ENCODE measurements around the gene EPHA8.

DNA sequence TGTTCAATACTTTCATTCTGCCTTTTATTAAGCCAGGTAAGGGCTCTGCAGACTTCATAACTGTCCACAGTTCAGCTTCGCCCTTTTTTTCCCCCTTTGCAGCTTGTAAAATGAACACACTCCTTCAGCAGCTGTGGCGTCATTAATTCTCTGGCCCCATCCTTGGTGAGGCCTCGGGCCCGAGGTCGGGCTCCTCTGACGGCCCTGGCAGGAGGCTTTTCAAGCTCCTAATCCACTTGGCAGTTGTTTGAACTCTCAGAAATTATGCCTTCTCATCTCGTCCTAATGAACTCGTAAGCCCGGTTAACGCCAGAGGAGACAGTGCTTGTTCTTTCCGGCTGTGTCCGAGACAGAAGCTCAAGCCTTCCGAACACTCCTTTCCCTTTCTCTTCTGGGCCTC lies 18.1 kb upstream of the EPHA8 start:
- TF ChIP-seq, protein P1, sequence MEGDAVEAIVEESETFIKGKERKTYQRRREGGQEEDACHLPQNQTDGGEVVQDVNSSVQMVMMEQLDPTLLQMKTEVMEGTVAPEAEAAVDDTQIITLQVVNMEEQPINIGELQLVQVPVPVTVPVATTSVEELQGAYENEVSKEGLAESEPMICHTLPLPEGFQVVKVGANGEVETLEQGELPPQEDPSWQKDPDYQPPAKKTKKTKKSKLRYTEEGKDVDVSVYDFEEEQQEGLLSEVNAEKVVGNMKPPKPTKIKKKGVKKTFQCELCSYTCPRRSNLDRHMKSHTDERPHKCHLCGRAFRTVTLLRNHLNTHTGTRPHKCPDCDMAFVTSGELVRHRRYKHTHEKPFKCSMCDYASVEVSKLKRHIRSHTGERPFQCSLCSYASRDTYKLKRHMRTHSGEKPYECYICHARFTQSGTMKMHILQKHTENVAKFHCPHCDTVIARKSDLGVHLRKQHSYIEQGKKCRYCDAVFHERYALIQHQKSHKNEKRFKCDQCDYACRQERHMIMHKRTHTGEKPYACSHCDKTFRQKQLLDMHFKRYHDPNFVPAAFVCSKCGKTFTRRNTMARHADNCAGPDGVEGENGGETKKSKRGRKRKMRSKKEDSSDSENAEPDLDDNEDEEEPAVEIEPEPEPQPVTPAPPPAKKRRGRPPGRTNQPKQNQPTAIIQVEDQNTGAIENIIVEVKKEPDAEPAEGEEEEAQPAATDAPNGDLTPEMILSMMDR (optimal IDR thresholded peaks at IDR 0.05 in 1 of 3, IDR thresholded peaks at IDR 0.05 in 1 of 3, conservative IDR thresholded peaks at IDR 0.05 in 1 of 3; ENCODE audit: extremely low read depth in 1 of 3, insufficient read depth in 2 of 3, low read length in 3 of 3) = no peak
- TF ChIP-seq EZH2 (IDR thresholded peaks at IDR 0.05; ENCODE audit: low read length) = peak; percentile 25

Measured in keratinocyte (primary cell).